ENCODE measurements around the gene ELOVL5.
"Not testable (repeated sequence)": the region's sequence is repeated elsewhere in the genome, so short reads cannot be mapped to it uniquely, and the experiment has no call there.

The ELOVL5 gene

GRCh38 chr6:53359095-53359842, 10.5 kb upstream of the ELOVL5 start:
- DNase-seq, result peak; percentile 94 to 95

- peak; percentile 39 to 59 for DNase-seq
Observed at GRCh38 chr6:53358440-53359094, 9.8 kb upstream of the ELOVL5 start.

GRCh38 chr6:53357576-53358360, 9.0 kb upstream of the ELOVL5 start:
- no peak for DNase-seq

- DNase-seq, result no peak
Observed at GRCh38 chr6:53353624-53354023, 4.9 kb upstream of the ELOVL5 start.

- no peak for DNase-seq
Observed at GRCh38 chr6:53352360-53352759, 3.6 kb upstream of the ELOVL5 start.

- peak in 1 of 2 experiments; percentile 52 for DNase-seq
Observed at GRCh38 chr6:53349209-53349693, 501 bp upstream of the ELOVL5 start.

- peak; percentile 52 to 55 for DNase-seq
Observed at GRCh38 chr6:53347921-53348370, 804 bp downstream of the ELOVL5 start.

- DNase-seq, result peak; percentile 82 to 84
Observed at GRCh38 chr6:53347250-53347920, 1.4 kb downstream of the ELOVL5 start.

- not testable (repeated sequence) for DNase-seq
Observed at GRCh38 chr6:53346049-53346448, 2.7 kb downstream of the ELOVL5 start.

GRCh38 chr6:53344969-53345368, 3.8 kb downstream of the ELOVL5 start:
- DNase-seq, result no peak

GRCh38 chr6:53343092-53343491, 5.7 kb downstream of the ELOVL5 start:
- DNase-seq, result no peak

- no peak for DNase-seq
Observed at GRCh38 chr6:53342217-53342616, 6.5 kb downstream of the ELOVL5 start.

GRCh38 chr6:53340536-53340935, 8.2 kb downstream of the ELOVL5 start:
- no peak for DNase-seq

GRCh38 chr6:53339424-53339823, 9.3 kb downstream of the ELOVL5 start:
- no peak for DNase-seq

- DNase-seq, result no peak
Observed at GRCh38 chr6:53338304-53338703, 10.4 kb downstream of the ELOVL5 start.

- no peak for DNase-seq
Observed at GRCh38 chr6:53336070-53336469, 12.7 kb downstream of the ELOVL5 start.

- no peak for DNase-seq
Observed at GRCh38 chr6:53335224-53335994, 13.3 kb downstream of the ELOVL5 start.

- DNase-seq, result no peak
Observed at GRCh38 chr6:53333439-53334408, 15.0 kb downstream of the ELOVL5 start.

- no peak for DNase-seq
Observed at GRCh38 chr6:53331678-53332077, 17.1 kb downstream of the ELOVL5 start.

- DNase-seq, result no peak
Observed at GRCh38 chr6:53330137-53330536, 18.6 kb downstream of the ELOVL5 start.

GRCh38 chr6:53328375-53328774, 20.4 kb downstream of the ELOVL5 start:
- DNase-seq, result no peak
